ENCODE measurements around the gene MYOC.

DNA sequence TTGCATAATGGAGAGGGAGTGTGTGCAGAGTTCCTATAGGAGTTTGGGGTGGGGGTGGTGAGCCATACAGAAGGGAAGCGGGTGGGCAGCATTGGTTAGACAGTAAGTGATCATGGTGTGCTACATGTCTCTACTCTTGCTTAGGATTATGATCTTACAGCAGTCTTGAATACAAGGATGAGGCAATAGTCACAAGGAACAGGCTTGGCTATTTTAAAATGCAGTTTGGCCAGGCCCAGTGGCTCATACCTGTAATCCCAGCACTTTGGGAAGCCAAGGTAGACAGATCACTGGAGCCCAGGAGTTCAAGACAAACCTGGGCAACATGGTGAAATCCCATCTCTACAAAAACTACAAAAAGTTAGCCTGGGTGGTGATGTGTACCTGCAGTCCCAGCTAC lies 12.3 kb downstream of the MYOC start:
- TF ChIP-seq EZH2 (IDR thresholded peaks at IDR 0.05; ENCODE audit: insufficient read depth, poor library complexity, severe bottlenecking), result no peak
- TF ChIP-seq EZH2phosphoT487 (IDR thresholded peaks at IDR 0.05; ENCODE audit: insufficient read depth, low read depth), result no peak

Measured in GM23248 (cell line).